NCI-H2196 treated with DMSO at 0.1 percent for 48 hours (cell line): Measurements from ENCODE around the gene MYH3.

Experiments
- DNase-seq: peaks from one replicate; lab custom pipeline; 2025; ENCODE audit not compliant: unreplicated experiment; lab: John Stamatoyannopoulos, UW

MYH3 gene

DNA sequence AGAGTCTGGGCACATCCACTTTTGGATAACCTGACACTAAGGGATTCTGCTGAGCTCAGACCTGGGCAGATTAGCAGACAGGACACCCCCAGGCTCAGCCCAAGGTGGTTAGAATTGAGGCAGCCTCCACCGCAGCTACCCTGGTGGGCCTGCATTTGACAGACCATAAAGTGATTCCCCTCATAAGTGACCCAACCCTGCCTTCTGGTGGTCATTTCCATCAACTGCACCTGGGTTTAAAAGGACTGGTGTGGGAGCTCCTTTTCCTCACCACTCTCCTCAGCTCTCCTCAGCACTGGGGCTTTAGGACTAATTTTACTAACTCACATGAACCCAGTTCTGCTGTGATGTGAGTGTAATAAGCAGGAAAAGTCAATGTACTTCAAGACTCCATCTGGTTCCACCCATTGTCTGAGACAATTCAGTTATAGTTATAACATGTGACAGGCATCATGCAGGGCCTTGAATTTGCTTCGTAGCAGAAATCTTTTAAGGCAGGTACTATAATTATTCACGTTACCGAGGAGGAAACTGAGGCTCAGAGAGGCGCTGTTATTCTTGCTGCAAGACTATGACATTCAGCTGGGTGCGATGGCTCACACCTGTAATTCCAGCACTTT lies 42.5 kb downstream of the MYH3 start:
- no peak for DNase-seq

DNA sequence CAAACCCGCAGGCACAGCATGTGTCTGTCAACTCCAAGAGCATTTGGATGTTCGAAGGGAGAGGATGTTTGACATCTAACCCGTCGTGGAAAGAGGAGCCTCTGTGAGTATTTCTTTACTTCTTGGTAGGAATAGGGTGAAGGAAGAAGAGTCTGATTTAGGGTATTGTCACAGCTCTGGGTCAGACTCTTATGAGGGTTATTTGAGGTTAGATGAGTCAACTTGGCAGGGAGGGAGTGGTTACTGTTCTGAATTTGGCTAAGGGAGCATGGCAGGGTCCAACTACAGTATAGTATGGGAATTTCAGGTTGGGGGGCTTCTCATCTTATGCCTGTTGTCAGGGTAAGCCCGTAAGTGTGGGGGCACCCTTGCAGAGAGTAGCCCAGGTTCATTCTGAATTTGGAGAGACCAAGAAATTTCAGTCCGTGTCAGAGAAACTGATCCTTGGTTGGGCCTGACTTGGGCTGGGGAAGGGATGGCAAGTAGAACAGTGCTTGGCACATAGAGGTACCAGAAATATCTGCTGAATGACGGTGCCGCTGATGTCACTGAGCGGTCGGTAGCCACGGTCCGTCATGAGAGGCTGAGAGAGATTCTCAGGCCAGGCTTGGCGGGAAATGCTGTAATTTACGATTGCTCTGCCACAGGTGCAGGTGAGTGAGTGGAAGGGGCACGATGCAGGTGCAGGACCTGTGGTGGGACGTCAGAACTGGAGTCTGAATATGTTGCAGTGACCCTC lies 43.2 kb downstream of the MYH3 start:
- DNase-seq: no peak

DNA sequence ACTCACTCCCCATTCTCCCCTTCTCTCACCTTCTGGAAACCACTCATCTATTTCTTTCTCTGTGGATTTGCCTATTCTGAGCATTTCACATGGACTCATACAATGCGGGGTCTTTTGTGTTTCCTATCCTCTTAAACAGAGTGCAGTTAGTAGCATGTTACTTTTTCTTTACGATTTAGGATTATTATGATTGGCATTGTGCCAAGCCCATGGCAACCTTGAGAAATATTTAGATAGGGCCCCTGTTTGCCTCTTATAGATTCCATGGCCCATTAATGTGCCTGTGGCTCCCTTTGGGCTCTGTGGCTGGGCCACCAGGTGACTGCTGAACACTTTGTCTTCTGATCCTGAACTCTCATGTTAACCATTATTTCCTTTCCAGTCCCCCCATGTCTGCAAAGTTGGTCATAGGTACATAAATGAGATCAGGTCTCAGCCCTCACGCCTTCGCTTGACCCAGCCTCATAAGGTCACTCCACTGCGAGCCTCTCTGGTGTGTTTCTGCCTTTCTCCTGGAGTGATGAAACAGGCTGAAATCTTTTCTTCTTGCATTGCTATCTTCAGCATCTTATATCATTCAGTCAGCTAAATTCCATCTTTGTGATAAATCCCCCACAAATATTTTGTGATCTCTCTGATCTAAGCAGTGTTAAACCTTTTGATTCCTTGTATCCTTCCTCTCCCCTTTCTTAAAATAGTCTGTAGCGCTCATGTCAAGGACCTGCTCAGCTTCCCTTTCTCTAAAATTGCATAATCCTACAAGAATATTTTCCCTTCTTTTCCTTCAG lies 44.0 kb downstream of the MYH3 start:
- DNase-seq: no peak

DNA sequence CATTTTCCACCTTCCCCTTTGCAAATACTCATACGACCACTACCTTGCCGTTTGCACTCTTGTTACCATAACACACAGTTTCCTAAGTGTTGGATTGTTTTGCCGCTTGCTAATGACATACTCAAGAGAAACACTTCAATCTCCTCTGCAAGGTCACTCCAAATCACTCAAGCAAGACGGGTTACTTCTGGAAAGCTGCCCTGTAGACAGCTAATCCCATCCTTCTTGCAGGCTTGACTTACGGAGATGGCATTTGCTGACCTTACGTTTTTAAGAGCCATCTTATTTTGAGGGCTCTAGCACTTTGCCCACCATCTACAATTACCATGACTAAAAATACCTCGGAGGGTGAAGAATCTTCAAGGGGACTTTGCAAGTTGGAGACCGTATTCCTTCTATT lies 46.2 kb downstream of the MYH3 start:
- DNase-seq: no peak

DNA sequence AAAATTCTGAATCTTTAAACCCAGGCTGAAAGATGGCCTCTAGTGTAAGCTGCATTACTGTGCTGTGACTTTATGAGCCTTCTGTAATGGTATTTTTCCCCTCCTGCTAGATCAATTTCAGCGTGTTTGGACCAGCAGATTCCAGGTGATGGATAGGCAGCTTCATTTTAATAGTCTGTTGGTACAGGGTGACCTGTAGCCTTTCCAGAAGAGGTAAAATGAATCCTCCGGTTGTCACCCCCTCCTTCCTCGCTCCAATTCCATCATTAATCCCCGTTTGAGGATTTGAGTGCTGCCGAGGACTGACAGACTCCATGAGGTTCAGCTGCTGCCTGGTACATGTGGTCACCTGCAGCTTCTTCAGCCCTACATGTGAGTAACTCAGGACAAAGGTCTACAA lies 48.9 kb downstream of the MYH3 start:
- no peak for DNase-seq

DNA sequence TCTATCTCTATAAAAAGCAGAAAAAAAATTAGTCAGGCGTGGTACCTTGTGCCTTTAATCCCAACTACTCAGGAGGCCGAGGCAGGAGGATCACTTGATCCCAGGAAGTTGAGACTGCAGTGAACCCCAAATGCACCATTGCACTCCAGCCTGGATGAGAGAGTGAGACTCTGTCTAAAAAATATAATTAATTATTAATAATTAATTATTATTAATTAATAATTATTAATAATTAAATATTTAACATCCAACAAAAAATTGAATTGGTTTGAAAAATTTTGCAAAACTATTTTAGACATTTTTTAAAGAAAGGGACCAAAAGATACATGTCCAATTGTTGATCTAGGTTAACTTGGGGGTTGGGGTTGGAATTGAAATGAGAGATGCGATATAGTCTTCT lies 51.0 kb downstream of the MYH3 start:
- no peak for DNase-seq

DNA sequence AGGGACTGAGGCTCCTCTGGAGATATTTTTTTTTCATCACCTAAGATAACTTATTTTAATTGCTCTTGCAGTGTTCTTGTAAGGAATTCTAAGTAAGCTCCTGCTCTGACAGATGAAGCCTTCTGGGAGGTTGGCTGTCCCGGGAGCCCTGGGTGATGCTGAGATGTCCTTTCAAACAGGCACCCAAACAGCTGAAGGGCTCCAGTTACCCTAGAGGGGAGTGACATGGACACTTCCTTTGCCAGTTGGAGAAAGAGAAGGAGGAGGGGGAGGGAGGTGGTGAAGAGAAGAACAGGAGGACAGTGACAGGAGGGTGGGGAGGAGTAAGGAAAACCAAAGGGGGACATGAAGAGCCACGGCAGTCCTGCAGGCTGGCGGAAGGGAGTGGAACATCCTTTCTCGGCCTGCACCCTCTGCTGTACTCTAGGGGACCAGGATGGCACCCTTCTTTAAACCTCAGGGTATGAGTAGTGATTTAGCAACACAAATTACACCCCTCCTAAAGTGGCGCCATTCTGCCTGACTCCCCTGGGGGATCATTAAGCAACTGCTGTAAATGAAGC lies 51.8 kb downstream of the MYH3 start:
- no peak for DNase-seq

DNA sequence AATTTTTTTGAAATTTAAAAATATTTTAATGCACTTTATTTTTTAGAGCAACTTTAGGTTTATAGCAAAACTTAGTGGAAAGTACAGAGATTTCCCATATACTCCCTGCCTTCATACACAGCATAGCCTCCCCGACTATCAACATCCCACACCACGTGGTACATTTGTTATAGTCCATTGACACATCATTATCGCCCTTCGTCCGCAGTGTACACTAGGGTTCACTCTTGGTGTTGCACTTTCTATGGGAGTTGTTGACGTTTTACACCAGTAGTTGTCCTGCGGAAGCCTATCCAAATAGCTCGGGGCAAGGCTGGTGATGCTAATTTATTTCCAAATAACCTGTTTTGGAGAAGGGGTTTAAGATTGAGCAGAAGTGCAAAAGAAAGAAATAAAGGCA lies 52.6 kb downstream of the MYH3 start:
- no peak for DNase-seq

DNA sequence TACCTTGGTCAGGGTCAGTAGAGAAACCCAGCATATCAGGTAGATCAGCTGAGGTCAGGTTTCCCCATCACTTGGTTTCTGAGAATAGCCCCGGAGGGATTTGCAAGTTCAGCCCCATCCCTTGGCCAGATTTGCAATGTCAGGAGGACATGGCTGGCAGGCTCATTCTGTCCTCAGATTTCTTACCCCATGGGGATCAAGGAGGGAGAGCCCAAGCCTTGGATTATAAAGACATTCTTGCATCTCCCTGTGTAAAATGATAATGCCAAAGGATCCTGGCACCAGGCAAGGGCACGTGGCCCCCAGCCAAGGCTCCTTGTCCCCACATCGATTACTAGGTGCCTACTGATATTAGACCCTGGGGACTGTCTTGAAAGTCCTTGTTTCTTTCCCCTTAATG lies 53.2 kb downstream of the MYH3 start:
- DNase-seq: no peak

DNA sequence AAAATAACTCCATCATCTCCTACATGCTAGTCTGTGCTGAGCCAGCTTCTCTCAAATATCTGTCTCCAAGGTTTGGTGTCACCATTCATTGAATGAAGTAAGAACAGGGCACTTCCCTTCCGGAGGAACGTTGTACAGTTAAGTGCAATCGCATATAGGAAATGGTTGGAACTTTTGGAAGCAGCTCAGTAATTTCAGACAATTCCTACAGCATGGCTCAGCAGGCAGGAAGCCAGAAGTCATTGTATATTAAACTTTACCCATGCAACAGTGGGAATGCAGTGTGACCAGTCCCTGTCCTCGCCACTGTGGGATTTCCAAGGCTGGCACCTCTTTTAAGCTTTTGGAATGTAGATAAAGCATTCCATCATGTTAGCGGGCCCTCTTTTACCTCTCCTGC lies 56.5 kb downstream of the MYH3 start:
- no peak for DNase-seq

DNA sequence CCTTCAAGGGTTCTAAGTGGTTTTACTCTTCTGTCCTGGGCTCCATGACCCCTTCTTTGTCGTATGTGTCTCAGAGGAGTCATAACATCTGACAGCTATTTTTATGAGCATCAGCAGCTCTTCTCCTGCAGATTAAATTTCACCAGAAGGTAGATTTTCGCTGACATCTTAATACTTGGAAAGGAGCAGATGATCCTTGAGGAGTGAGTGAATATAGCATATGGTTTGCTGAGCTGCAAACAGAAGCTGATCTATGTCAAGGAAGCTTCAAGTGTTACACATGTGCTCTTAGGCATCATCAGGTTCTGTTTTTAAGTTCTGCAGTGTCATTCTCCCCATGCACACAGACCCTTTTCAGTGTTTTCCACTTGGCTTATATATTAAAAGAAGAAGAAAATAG lies 58.5 kb downstream of the MYH3 start:
- no peak for DNase-seq

DNA sequence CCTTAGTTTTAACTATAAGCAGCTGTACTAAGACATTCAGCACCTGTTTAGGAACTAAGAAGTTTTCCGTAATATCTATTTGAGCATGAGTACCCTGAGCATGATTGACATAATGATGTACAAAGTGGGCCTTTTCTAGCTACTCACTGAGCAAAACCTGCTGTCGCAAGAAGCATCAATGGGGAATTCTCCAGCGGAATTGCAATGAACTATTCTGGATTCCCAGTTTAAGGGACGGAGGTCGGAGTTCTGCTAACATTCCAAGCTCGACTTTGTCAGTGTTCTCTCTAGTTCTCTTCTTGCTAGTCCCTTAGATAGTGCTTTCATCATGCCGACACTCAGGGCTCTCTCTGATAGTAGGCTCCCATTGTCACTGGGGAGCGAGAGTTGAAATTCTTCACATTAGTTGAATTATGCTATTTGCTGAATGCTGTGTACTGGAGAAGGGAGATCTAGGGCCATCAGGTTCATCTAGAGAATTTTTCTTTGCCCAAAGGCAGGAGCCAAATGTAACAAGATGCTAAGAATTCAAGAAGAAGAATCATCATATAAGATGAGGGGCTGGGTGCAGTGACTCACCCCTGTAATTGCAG lies 67.5 kb downstream of the MYH3 start:
- no peak for DNase-seq

DNA sequence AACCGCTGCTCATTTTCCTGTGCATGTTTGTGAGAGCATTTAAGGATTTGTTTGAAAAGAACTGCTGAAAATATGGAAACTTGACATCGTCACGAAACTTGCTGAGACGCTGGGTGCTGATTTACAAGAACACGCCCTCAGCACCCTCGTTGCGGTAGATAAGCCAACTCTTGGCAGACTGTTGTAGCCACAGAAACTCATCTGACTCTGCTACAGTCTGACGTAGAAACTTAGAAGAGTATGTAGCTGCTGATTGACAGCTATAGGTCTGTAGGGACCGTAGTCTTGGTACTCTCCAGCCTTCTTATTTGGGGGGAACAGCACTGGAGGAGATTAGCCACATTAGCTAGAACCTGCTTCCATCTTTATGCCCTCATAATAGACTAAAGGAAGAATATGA lies 71.6 kb downstream of the MYH3 start:
- DNase-seq: no peak

DNA sequence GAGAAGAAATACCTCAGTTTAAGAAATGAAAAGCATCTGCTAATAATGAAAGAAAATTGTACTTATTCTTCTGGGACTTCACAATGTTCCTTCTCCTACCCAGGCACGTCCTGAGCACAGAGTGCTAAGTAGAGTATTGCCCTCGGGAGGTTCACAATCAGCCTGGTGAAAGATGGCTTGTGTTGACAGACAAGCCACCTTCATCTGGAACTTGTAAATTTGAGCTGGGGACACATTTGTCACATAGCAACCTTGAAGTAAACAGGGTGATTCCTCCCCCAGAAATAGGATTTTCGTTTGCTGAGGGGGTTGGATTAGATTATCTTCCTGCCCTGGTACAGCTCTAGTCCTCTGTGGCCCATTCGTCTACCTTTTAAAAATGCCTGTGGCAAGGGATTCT lies 73.3 kb downstream of the MYH3 start:
- DNase-seq: no peak

DNA sequence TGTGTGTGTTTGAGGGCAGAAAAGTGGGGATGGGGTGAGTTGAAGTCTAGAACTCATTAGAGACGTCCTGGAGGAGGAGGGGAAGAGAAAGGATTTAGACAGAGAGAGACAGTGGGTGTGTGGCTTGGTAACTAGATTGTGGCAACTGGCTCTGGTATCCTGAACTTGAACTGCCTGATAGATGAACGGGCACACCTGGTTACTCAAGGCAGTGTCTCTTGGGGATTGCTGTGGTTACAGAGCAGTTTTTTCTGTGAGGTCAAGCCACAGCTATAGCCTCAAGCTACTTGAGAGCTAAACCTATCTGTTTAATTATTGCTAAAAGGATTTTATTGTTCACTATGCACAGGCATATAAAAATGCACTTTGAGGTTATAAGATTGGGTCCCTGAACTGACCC lies 77.8 kb downstream of the MYH3 start:
- no peak for DNase-seq
